SK-N-MC (cell line): Measurements from ENCODE around the gene PEX14.

Experiments
- DNase-seq: peaks from one replicate; pipeline ENCODE4 v3.0.0-alpha.2; 2011; ENCODE audit warnings: low read depth, low spot score
- H3K27ac ChIP-seq: fragments of 200-600 bp; sonication (generic); 2 replicates; pipeline ENCODE4 v1.5.1; 2016; ENCODE audit warnings: mixed run types
- H3K36me3 ChIP-seq: fragments of 200-600 bp; sonication (generic); 2 replicates; pipeline ENCODE4 v1.6.1; 2017; ENCODE audit warnings: antibody characterized with exemption, low read length, mixed read lengths; ENCODE audit not compliant: insufficient read depth
- H3K4me3 ChIP-seq: fragments of 200-600 bp; sonication (generic); 2 replicates; pipeline ENCODE4 v1.5.1; 2016
- H3K9ac ChIP-seq: fragments of 200-600 bp; sonication (generic); 2 replicates; pipeline ENCODE4 v1.8.0; 2017; ENCODE audit warnings: mixed run types, mixed read lengths; ENCODE audit not compliant: insufficient read length
- H3K9me3 ChIP-seq: fragments of 200-600 bp; sonication (generic); 2 replicates; pipeline ENCODE4 v1.6.1; 2017; ENCODE audit warnings: low read depth, mild to moderate bottlenecking, antibody characterized with exemption, low read length, moderate library complexity, mixed read lengths
- EZH2 ChIP-seq: fragments of 200-600 bp; sonication (generic); IDR thresholded peaks from one replicate; pipeline ENCODE4 v1.6.1; 2017; ENCODE audit warnings: antibody characterized with exemption
- FOXP2 ChIP-seq: optimal IDR thresholded peaks from 2 replicates; pipeline ENCODE3; 2011; ENCODE audit warnings: mild to moderate bottlenecking, moderate library complexity; ENCODE audit not compliant: insufficient read depth; ENCODE audit errors: extremely low read length, control extremely low read depth
- POLR2AphosphoS5 ChIP-seq: IDR thresholded peaks from 2 replicates; pipeline ENCODE4 v1.6.1; 2012; ENCODE audit warnings: mild to moderate bottlenecking, low read depth, low read length, borderline replicate concordance

The PEX14 gene

GRCh38 chr1:10515976-10516750, 41.4 kb downstream of the PEX14 start:
- Histone ChIP-seq H3K9ac (no peak overlapping the region), H3K4me3 (no peak overlapping the region), H3K27ac (no peak overlapping the region), H3K36me3 (no peaks in the 10 kb centered on the region), H3K9me3 (no peaks in the 10 kb centered on the region)
- TF ChIP-seq POLR2AphosphoS5: no peak
- no peak for TF ChIP-seq EZH2
- TF ChIP-seq FOXP2: no peak
- no peak for DNase-seq

- no peak overlapping the region for H3K27ac ChIP-seq
Observed at GRCh38 chr1:10516925-10517676, 42.4 kb downstream of the PEX14 start.

GRCh38 chr1:10517677-10517982, 42.9 kb downstream of the PEX14 start:
- H3K9ac ChIP-seq: no peak overlapping the region
- no peak overlapping the region for H3K4me3 ChIP-seq
- H3K36me3 ChIP-seq: no peaks in the 10 kb centered on the region
- no peak for DNase-seq
- no peak for TF ChIP-seq FOXP2
- no peak for TF ChIP-seq EZH2
- TF ChIP-seq POLR2AphosphoS5: no peak
- no peaks in the 10 kb centered on the region for H3K9me3 ChIP-seq
- no peak overlapping the region for H3K27ac ChIP-seq

More at GRCh38 chr1:10516925-10517676, 42.4 kb downstream of the PEX14 start:
- H3K36me3 ChIP-seq: no peaks in the 10 kb centered on the region
- DNase-seq: no peak
- no peaks in the 10 kb centered on the region for H3K9me3 ChIP-seq
- H3K4me3 ChIP-seq: no peak overlapping the region
- H3K9ac ChIP-seq: no peak overlapping the region
- TF ChIP-seq FOXP2: no peak
- TF ChIP-seq POLR2AphosphoS5: no peak
- no peak for TF ChIP-seq EZH2

GRCh38 chr1:10519016-10519417, 44.3 kb downstream of the PEX14 start:
- H3K9ac ChIP-seq: no peak overlapping the region
- TF ChIP-seq FOXP2: no peak
- TF ChIP-seq POLR2AphosphoS5: no peak
- no peak for TF ChIP-seq EZH2
- no peaks in the 10 kb centered on the region for H3K36me3 ChIP-seq
- H3K27ac ChIP-seq: no peak overlapping the region
- H3K4me3 ChIP-seq: no peak overlapping the region
- no peaks in the 10 kb centered on the region for H3K9me3 ChIP-seq
- DNase-seq: no peak

GRCh38 chr1:10520497-10520896, 45.7 kb downstream of the PEX14 start:
- no peak overlapping the region for H3K9ac ChIP-seq
- DNase-seq: no peak
- no peak overlapping the region for H3K4me3 ChIP-seq
- H3K27ac ChIP-seq: no peak overlapping the region
- no peak for TF ChIP-seq EZH2
- TF ChIP-seq FOXP2: no peak
- no peak for TF ChIP-seq POLR2AphosphoS5
- H3K36me3 ChIP-seq: no peaks in the 10 kb centered on the region
- H3K9me3 ChIP-seq: no peaks in the 10 kb centered on the region

- H3K36me3 ChIP-seq: no peaks in the 10 kb centered on the region
- no peak overlapping the region for H3K4me3 ChIP-seq
- H3K27ac ChIP-seq: no peak overlapping the region
- TF ChIP-seq EZH2: no peak
- no peak for TF ChIP-seq FOXP2
- no peak for TF ChIP-seq POLR2AphosphoS5
- no peak overlapping the region for H3K9ac ChIP-seq
- DNase-seq: no peak
- H3K9me3 ChIP-seq: no peaks in the 10 kb centered on the region
Observed at GRCh38 chr1:10520952-10521351, 46.2 kb downstream of the PEX14 start.

- Histone ChIP-seq H3K9ac (no peak overlapping the region), H3K9me3 (no peaks in the 10 kb centered on the region), H3K36me3 (no peaks in the 10 kb centered on the region), H3K27ac (no peak overlapping the region), H3K4me3 (no peak overlapping the region)
- no peak for DNase-seq
- no peak for TF ChIP-seq POLR2AphosphoS5
- no peak for TF ChIP-seq FOXP2
- no peak for TF ChIP-seq EZH2
Observed at GRCh38 chr1:10521537-10522157, 46.9 kb downstream of the PEX14 start.

- H3K4me3 ChIP-seq: no peak overlapping the region
- H3K27ac ChIP-seq: no peak overlapping the region
- no peak overlapping the region for H3K9ac ChIP-seq
- TF ChIP-seq POLR2AphosphoS5 (no peak), FOXP2 (no peak), EZH2 (no peak)
- H3K9me3 ChIP-seq: no peaks in the 10 kb centered on the region
- no peaks in the 10 kb centered on the region for H3K36me3 ChIP-seq
- no peak for DNase-seq
Observed at GRCh38 chr1:10522322-10522860, 47.6 kb downstream of the PEX14 start.
